ENCODE data around the gene AFF3.
A peak's percentile ranks its signal among the peaks of the same experiment; 100 is the strongest.

The AFF3 gene

GRCh38 chr2:99648906-99649789, 493.2 kb downstream of the AFF3 start:
- DNase-seq = no peak

GRCh38 chr2:99648178-99648844, 494.1 kb downstream of the AFF3 start:
- peak in 1 of 2 experiments; percentile 25 for DNase-seq

- DNase-seq = no peak
These were observed 496.4 kb downstream of the AFF3 start for GRCh38 chr2:99645960-99646359.

- no peak for DNase-seq
These were observed 498.0 kb downstream of the AFF3 start for GRCh38 chr2:99644419-99644787.

DNA sequence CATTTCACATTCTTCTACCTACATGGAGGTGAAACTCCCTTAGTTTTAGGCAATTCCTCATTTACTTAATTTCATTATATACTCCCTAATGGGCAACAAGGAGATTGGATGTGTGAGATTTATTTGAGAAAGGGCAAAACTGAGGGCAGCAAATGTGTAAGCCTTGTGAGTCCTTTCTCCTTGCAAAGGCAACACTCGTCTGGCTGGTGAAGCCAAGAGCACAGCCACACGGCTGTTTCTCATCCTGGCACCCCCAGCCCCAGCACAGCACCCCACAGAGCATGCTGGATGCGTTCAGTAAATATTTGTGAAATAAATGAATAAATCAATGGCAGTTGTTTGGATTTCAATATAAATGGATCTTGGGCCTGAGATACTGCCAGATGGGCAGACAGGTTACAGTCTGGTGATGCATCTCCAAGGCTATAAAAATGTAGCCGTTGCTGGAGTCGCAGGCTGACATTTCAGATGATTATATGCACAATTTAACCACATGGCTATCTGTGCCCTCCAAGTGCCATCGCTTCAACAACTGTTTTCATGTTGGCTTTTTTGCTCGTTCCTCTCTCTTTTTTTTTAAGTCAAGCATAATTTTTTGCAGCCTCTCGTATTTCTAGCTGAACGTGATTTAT, 498.5 kb downstream of the AFF3 start:
- peak; percentile 58 to 64 for DNase-seq

- no peak for DNase-seq
These were observed 500.4 kb downstream of the AFF3 start for GRCh38 chr2:99641999-99642398.

- no peak for DNase-seq
These were observed 501.7 kb downstream of the AFF3 start for GRCh38 chr2:99640635-99641151.

DNA sequence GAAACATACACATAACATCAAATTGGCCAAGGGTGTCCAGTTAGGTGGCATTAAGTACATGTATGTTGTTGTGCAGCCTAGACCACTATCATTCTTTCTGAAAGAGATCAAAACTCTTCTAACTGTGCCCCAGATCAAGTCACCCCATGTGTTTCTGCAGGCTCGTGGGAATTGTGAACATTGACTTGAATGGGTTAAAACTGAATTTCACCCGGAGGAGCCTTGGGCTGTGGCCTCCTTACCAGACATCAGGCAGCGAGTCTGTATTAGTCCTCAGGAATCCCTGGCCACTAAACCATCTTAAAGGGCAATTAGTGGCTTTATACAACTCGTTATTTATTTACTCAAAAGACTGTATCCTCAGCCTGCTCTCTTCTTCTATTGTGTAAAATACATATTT, 503.6 kb downstream of the AFF3 start:
- no peak for DNase-seq

- no peak for DNase-seq
These were observed 505.2 kb downstream of the AFF3 start for GRCh38 chr2:99637159-99637697.

GRCh38 chr2:99636144-99637034, 506.0 kb downstream of the AFF3 start:
- DNase-seq = no peak

DNA sequence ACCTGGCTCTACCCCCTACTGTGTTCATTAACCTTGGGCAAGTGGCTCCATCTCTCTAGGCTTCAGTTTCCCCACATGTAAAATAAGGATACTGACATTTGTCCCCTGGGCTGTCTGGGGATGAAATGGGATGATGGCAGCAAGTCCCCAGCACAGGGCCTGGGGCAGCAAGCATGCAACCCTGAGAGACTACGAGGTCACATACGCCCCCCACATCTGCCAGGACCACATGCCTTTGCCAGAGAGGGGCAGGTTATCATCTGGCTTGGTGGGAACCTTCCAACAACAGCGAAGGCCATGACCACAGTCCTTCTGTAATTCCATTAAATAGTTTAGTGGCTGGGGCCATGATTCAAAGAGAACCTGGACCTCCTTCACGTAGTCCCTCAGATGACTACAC, 506.7 kb downstream of the AFF3 start:
- no peak for DNase-seq

DNA sequence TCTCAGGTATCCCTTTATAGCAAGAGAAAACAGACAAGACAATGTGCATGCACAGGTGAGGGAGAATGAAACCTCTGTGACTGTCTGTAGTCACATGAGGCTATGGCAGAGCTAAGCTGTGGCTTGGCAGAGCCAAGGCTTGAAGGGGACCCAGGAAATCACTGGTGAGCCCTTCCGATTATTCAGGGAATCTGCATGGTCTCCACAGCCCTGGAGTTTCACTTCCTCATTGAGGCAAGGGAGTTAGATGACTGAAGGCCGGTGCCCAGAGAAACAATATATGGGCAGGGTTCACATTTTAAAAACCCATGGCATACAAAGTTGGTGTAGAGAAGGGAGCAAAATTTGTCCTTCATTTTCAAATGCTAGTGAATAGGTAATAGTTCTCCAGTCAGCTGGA, 508.2 kb downstream of the AFF3 start:
- DNase-seq = no peak

- no peak for DNase-seq
These were observed 510.7 kb downstream of the AFF3 start for GRCh38 chr2:99631700-99632099.

- no peak for DNase-seq
These were observed 513.1 kb downstream of the AFF3 start for GRCh38 chr2:99629320-99629719.

DNA sequence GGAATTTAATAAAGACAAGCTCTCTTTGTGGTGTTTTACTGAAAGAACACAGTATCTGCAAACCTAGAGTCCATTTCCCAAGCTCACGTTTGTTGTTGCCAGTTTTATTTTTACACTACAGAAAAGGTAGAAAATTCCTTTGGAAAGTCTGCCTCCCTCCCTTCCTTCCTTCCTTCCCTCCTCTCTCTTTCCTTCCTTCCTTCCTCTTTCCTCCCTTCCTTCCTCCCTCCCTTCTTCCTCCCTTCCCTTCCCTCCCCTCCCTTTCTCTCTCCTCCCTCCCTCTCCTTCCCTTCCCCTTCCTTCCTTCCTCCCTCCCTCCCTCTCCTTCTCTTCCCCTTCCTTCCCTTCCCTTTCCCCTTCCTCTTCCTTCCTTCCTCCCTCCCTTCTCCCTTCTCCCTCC, 516.2 kb downstream of the AFF3 start:
- no peak for DNase-seq

DNA sequence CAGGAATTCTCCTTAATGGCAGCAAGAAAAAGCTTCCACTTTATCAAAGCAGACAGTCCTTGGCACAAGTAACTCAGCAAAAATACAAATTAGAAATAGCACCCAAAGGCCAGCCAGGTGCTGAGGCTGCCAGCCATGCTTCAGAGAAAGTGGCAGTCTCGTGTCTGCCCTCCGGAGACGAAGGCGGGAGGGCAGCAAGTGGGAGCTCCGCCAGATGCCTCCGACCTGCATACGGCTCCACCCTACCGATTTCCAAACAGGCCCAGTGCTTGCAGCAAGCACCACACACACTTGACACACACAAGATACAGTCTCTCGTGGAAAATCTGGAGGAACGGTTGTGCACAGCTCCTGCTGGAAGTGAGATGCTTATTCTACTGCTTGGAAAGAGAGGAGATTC, 517.7 kb downstream of the AFF3 start:
- peak; percentile 69 to 79 for DNase-seq

DNA sequence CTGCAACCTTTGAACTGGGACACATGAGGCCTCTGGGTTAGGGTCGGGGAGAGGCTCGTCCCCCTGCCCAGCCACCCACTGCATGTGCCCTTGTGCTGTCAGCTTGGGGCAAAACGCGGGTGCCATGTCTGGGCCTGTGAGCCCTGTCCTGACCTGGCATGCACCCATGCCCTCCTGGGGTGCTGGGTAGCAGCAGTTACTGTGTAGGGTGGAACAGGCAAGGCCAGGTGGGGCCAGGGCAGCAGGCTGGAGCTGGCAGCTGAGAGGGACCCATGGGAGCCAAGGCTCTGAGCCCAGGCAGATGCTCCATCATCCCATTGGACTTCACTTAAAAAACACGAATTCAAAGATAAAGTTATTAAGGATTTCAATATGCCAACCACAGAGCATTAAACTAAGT, 518.8 kb downstream of the AFF3 start:
- DNase-seq = no peak

DNA sequence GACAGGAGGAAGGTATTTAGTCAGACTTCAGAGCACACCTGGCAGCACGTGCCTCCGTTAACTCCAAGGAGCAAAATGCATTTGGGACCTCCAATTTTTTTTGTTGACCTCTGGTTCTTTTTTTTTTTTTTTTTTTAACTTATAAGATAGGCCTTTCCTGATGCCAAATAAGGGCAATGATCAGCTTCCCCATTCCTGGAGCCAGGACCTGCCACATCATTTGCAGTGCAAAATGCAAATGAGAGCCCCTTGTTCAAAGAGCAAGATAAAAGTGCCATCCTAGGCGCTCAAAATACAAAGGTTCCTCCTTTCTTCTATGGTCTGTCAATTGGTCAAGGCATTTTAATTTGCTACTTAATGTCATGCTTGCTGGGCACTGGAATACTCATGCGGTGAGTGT, 519.4 kb downstream of the AFF3 start:
- DNase-seq = peak; percentile 39 to 71

GRCh38 chr2:99622534-99622933, 519.9 kb downstream of the AFF3 start:
- peak in 1 of 2 experiments; percentile 51 for DNase-seq

DNA sequence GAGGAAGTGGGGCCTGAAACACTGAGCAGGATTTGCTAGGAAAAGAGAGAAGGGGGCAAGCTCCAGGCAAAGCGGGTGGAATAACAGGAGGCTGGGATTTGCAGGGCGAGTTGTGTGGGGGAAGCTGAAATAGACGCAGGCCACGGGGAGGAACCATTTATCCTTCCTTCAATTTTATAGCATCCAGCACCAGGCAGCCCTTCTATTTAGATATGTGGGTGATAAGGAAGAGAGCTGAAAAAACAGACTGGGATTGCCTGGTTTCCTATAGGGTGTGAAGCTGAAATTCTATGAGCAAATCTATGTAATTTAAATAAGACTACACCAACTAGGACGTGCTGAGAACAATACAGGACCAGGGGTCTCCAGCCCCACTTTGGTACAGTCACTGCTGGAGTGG, 520.6 kb downstream of the AFF3 start:
- DNase-seq = no peak

DNA sequence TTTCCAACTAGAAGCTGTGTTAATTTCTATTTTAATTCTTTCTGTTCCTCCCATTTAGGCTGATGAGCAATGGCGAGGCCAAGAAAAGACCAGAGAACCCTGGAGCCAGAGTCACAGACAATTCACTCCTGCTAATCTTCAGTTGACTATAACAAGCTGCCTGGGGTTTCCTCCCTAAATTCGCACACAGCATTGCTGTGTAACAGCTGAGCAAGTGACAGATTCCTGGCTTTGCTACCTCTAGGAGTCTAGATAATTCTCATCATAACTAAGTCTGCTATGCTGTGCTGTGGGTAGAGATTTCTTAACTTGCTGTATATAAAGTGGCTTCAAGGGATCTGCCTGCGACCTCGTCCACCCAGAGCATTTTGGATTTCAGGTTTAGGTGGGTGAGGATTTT, 521.3 kb downstream of the AFF3 start:
- DNase-seq = no peak

DNA sequence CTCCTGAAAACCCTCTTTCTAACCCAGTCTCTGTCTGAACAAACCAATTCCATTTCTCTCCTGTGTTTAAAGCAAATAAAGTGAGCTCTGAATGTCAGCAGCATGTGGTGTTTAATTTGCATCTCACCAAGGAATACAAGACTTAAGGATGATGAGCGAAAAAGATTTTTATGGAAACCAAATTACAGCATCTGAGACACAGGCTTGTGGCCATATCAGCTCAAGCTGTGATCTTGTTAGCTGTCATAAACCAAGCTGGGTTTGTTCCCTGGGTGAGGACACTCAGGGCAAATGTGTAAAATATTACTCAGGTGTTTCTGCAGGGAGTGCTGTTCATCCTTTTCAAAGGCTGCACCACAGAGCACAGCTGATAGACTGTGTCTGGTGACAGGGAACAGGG, 523.2 kb downstream of the AFF3 start:
- peak; percentile 49 to 50 for DNase-seq
